ENCODE results near the gene ATG9B. TPM values are rescaled to one million over a fixed set of nuclear protein-coding genes. Genes with fewer than 3 reads are reported as not detected.
A peak's percentile ranks its signal among the peaks of the same experiment; 100 is the strongest.

ATG9B gene
- total and polyA plus RNA-seq, 9 of the 15 experiments (the other 6 are each of a cell fraction or from before 2014, with no cell fraction given) = 0.29 to 8.0 (median 2.1) TPM

GRCh38 chr7:151028131-151028947, 4.0 kb upstream of the ATG9B start, which contains the start of gene ABCB8 (continued):
- TF ChIP-seq ZNF277 (CRISPR knock-in tag; IDR thresholded peaks at IDR 0.05; ENCODE audit: borderline replicate concordance) (no peak), KAT2B (IDR thresholded peaks at IDR 0.05; ENCODE audit: low read depth, low read length) (peak; percentile 18), MEF2A (IDR thresholded peaks at IDR 0.05; ENCODE audit: control insufficient read depth, low read depth, low read length) (peak; percentile 62; the same call in 1 of the 2 replicates), ZBTB40 (IDR thresholded peaks at IDR 0.05) (peak; percentile 62), ZBTB40 (CRISPR knock-in tag; IDR thresholded peaks at IDR 0.05) (no peak), ERF (CRISPR knock-in tag; IDR thresholded peaks at IDR 0.05) (peak; percentile 66), HNRNPK (IDR thresholded peaks at IDR 0.05; ENCODE audit: low read depth, low read length, poor library complexity, severe bottlenecking) (no peak), HNRNPL (IDR thresholded peaks at IDR 0.05; ENCODE audit: low read depth, low read length) (no peak), ZBTB9 (CRISPR knock-in tag; IDR thresholded peaks at IDR 0.05) (peak; percentile 68; the same call in 1 of the 2 replicates), TARDBP (IDR thresholded peaks at IDR 0.05) (peak; percentile 76; the same call in 1 of the 2 replicates), DNMT1 (IDR thresholded peaks at IDR 0.05) (no peak), PKNOX1 (IDR thresholded peaks at IDR 0.05) (peak; percentile 100), ZNF347 (CRISPR knock-in tag; IDR thresholded peaks at IDR 0.05; ENCODE audit: low read depth) (no peak), SREBF1 (IDR thresholded peaks at IDR 0.05; ENCODE audit: borderline replicate concordance, low read depth, low read length) (0 out of 2 replicates have a peak, but pooled peaks have one; percentile 14)
